Esophagus squamous epithelium (tissue), 4 donors: ENCODE data around the gene CHD8.

Source experiments
- CTCF ChIP-seq, 6 experiments: fragments of 450-650 bp in 4 of 6; fragments of 200-600 bp in 2 of 6; sonication (generic) in 2 of 6; IDR thresholded peaks; one replicate each; pipeline ENCODE4 v1.5.1; 2016 to 2019; ENCODE audit warnings: antibody characterized with exemption in 6 of 6, mild to moderate bottlenecking in 4 of 6, moderate library complexity in 4 of 6
- POLR2A ChIP-seq, 4 donors: fragments of 450-650 bp; IDR thresholded peaks; one replicate each; pipeline ENCODE4 v1.6.1; 2017; ENCODE audit warnings: antibody characterized with exemption in 4 of 4, mild to moderate bottlenecking in 4 of 4, moderate library complexity in 3 of 4

GRCh38 chr14:21356511-21356910 lies 99.4 kb downstream of the CHD8 start:
- no peak for TF ChIP-seq CTCF (IDR thresholded peaks at IDR 0.05)
- no peak for TF ChIP-seq POLR2A (IDR thresholded peaks at IDR 0.05)
